Spleen (tissue), 11 donors: Measurements from ENCODE around the gene CRELD2. TPM values are rescaled to one million over a fixed set of nuclear protein-coding genes. Genes with fewer than 3 reads are reported as not detected.
A peak's percentile ranks its signal among the peaks of the same experiment; 100 is the strongest.

Source experiments
- DNase-seq: peaks from one replicate; pipeline ENCODE4 v3.0.0-alpha.2; 2020
- H3K27ac ChIP-seq, 8 donors: fragments of 200-600 bp; sonication (generic) in 7 of 8; 1 replicate in 4 of 8; 2 replicates in 4 of 8; pipeline versions ENCODE4 v1.5.0 to v1.8.0; 2016 to 2021; ENCODE audit warnings: inconsistent platforms in 4 of 8, mild to moderate bottlenecking in 4 of 8, moderate library complexity in 1 of 8
- H3K27me3 ChIP-seq, 7 donors: fragments of 200-600 bp; sonication (generic) in 6 of 7; replicated peaks in 1 of 7; 1 replicate in 4 of 7; 2 replicates in 3 of 7; pipeline versions ENCODE4 v1.5.0 to v1.8.0; 2016 to 2021; ENCODE audit warnings: inconsistent platforms in 3 of 7, mild to moderate bottlenecking in 1 of 7
- H3K36me3 ChIP-seq, 6 donors: fragments of 200-600 bp; sonication (generic) in 5 of 6; 1 replicate in 4 of 6; 2 replicates in 2 of 6; pipeline versions ENCODE4 v1.5.0 to v1.8.0; 2016 to 2021; ENCODE audit warnings: inconsistent platforms in 2 of 6
- H3K4me1 ChIP-seq, 6 donors: fragments of 200-600 bp; sonication (generic) in 5 of 6; 1 replicate in 3 of 6; 2 replicates in 3 of 6; pipeline versions ENCODE4 v1.5.0 to v1.8.0; 2016 to 2021; ENCODE audit warnings: inconsistent platforms in 3 of 6
- H3K4me3 ChIP-seq, 8 donors: fragments of 200-600 bp; sonication (generic) in 7 of 8; 1 replicate in 4 of 8; 2 replicates in 4 of 8; pipeline versions ENCODE4 v1.5.0 to v1.8.0; 2016 to 2021; ENCODE audit warnings: inconsistent platforms in 4 of 8, mild to moderate bottlenecking in 4 of 8, moderate library complexity in 2 of 8
- H3K9me3 ChIP-seq, 8 donors: fragments of 200-600 bp; sonication (generic) in 7 of 8; 1 replicate in 4 of 8; 2 replicates in 4 of 8; pipeline versions ENCODE4 v1.5.0 to v1.8.0; 2016 to 2021; ENCODE audit warnings: inconsistent platforms in 4 of 8
- CTCF ChIP-seq, 11 experiments: fragments of 200-600 bp in 7 of 11; fragments of 450-650 bp in 4 of 11; sonication (generic) in 4 of 11; IDR thresholded peaks in 8 of 11; conservative IDR thresholded peaks in 3 of 11; 1 replicate in 7 of 11; 2 replicates in 4 of 11; pipeline versions ENCODE4 v1.4.0 to v1.8.0; 2016 to 2021; ENCODE audit warnings: antibody characterized with exemption in 11 of 11, inconsistent platforms in 4 of 11, mild to moderate bottlenecking in 1 of 11
- POLR2A ChIP-seq, 3 donors: fragments of 450-650 bp; IDR thresholded peaks; one replicate each; pipeline ENCODE4 v1.5.1; 2017; ENCODE audit warnings: antibody characterized with exemption in 3 of 3, mild to moderate bottlenecking in 1 of 3
- POLR2AphosphoS5 ChIP-seq, 3 donors: sonication (generic); formaldehyde crosslinking; IDR thresholded peaks; one replicate each; pipeline ENCODE4 v1.5.1; 2017; ENCODE audit warnings: antibody characterized with exemption in 3 of 3
- WGBS, 5 donors: extraction: QIAGEN DNeasy Blood & Tissue Kit in 3 of 5; methylation state at CpG; one replicate each; pipeline versions ENCODE4 v1.1.5 to v1.1.7; 2013 to 2018; 5-methylcytosine and 5-hydroxymethylcytosine counted together
- intact Hi-C: fragments of 100-400 bp; cut with DNase I; formaldehyde crosslinking; loops from one replicate; pipeline ENCODE4 v1.15.0; 2023; ENCODE audit warnings: low total_unique reads
- polyA plus RNA-seq, 3 donors: library from polyadenylated mRNA; stranded (reverse); fragments of 200-250 nt; gene quantifications; one replicate each; pipeline ENCODE4 v1.2.1, GENCODE V29; 2013
- total RNA-seq, 7 donors: library from RNA; depleted of rRNA in 3 of 7; stranded (reverse); fragments of >200 nt in 3 of 7; fragmentation: NEBNext Ultra II Directional in 4 of 7; extraction: Animal tissue kit (Norgen Biotek cat#: 25700) in 4 of 7; gene quantifications; one replicate each; pipeline versions ENCODE4 v1.1.0 to v1.2.1, GENCODE V29; 2016 to 2021
- donor health status: healthy with polysubstance abuse.
- donor health status: DM: no; HTN: no; CAD: no; lungs with moderate emphysema.
- donor health status: DM: no; HTN: no; CAD: no.
- donor health status: Bipolar disorder and iron deficiency.
- donor health status: healthy.
- donor health status: DM: no; HTN: no; CAD: no.
- donor health status: DM: yes; HTN: yes; CAD: no.

The CRELD2 gene
- total and polyA plus RNA-seq, 10 donors: 16.2 to 46.3 (median 34.9) TPM

- peak overlapping the region in 3 of 8 donors; percentile 3 to 82 (median 8) for H3K4me3 ChIP-seq
- peaks cover 0 to 9% (median 0%) of the 10 kb centered on the region in 7 donors for H3K27me3 ChIP-seq
- H3K9me3 ChIP-seq: no peaks in the 10 kb centered on the region
- peak overlapping the region; percentile 72 to 99 (median 97) for H3K27ac ChIP-seq
- whole genome bisulfite sequencing, 5 donors: 15 to 29% (median 24%) methylated on average over 21 to 36 of the region's 36 CpGs
- peaks cover 59 to 100% (median 92%) of the 10 kb centered on the region in 6 donors for H3K4me1 ChIP-seq
- TF ChIP-seq POLR2AphosphoS5 (IDR thresholded peaks at IDR 0.05) (peak; percentile 72 to 94 (median 73)), CTCF (IDR thresholded peaks at IDR 0.05 in 8 of 11, conservative IDR thresholded peaks at IDR 0.05 in 3 of 11) (peak in 3 of 11 experiments; percentile 6 to 14 (median 8)), POLR2A (IDR thresholded peaks at IDR 0.05) (no peak)
- peak; percentile 91 for DNase-seq
- intact Hi-C loops: no loop called here
- peaks cover 2 to 40% (median 25%) of the 10 kb centered on the region in 6 donors for H3K36me3 ChIP-seq
Measured at GRCh38 chr22:49966774-49967705, 48.6 kb downstream of the CRELD2 start.

- Histone ChIP-seq H3K9me3 (no peaks in the 10 kb centered on the region), H3K4me3 (peak overlapping the region in 1 of 8 donors; percentile 82), H3K36me3 (peaks cover 2 to 33% (median 20%) of the 10 kb centered on the region in 6 donors), H3K27ac (peak overlapping the region in 7 of 8 donors; percentile 95 to 99 (median 97)), H3K27me3 (peaks cover 0 to 12% (median 0%) of the 10 kb centered on the region in 7 donors), H3K4me1 (peaks cover 58 to 99% (median 92%) of the 10 kb centered on the region in 6 donors)
- intact Hi-C loops: no loop called here
- DNase-seq: peak; percentile 84
- TF ChIP-seq POLR2A (IDR thresholded peaks at IDR 0.05) (no peak), POLR2AphosphoS5 (IDR thresholded peaks at IDR 0.05) (peak; percentile 66 to 84 (median 70)), CTCF (IDR thresholded peaks at IDR 0.05 in 8 of 11, conservative IDR thresholded peaks at IDR 0.05 in 3 of 11) (no peak)
- WGBS, 5 donors: 49 to 70% (median 57%) methylated on average over 14 to 18 of the region's 18 CpGs
Measured at GRCh38 chr22:49967706-49968208, 49.3 kb downstream of the CRELD2 start.

GRCh38 chr22:49968313-49968830, 49.9 kb downstream of the CRELD2 start:
- H3K4me3 ChIP-seq: no peak overlapping the region
- WGBS, 5 donors: 89 to 96% (median 94%) methylated on average over 2 to 11 of the region's 11 CpGs
- H3K9me3 ChIP-seq: no peaks in the 10 kb centered on the region
- peaks cover 0 to 12% (median 0%) of the 10 kb centered on the region in 7 donors for H3K27me3 ChIP-seq
- H3K4me1 ChIP-seq: peaks cover 52 to 93% (median 86%) of the 10 kb centered on the region in 6 donors
- DNase-seq: peak; percentile 81
- intact Hi-C loops: no loop called here
- peaks cover 0 to 27% (median 14%) of the 10 kb centered on the region in 6 donors for H3K36me3 ChIP-seq
- peak overlapping the region in 6 of 8 donors; percentile 95 to 99 (median 98) for H3K27ac ChIP-seq
- TF ChIP-seq POLR2A (IDR thresholded peaks at IDR 0.05): no peak
- peak in 1 of 3 donors; percentile 30 for TF ChIP-seq POLR2AphosphoS5 (IDR thresholded peaks at IDR 0.05)
- TF ChIP-seq CTCF (IDR thresholded peaks at IDR 0.05 in 8 of 11, conservative IDR thresholded peaks at IDR 0.05 in 3 of 11): no peak
